HG03342 (cell line): ENCODE data around the gene GNAZ.
A peak's percentile ranks its signal among the peaks of the same experiment; 100 is the strongest.

Experiments used
- ATAC-seq: cut with Tn5 transposase; IDR thresholded peaks from one replicate; pipeline ENCODE4 v1.9.1; 2021; ENCODE audit warnings: mild to moderate bottlenecking, moderate library complexity; ENCODE audit not compliant: unreplicated experiment

Gene GNAZ

DNA sequence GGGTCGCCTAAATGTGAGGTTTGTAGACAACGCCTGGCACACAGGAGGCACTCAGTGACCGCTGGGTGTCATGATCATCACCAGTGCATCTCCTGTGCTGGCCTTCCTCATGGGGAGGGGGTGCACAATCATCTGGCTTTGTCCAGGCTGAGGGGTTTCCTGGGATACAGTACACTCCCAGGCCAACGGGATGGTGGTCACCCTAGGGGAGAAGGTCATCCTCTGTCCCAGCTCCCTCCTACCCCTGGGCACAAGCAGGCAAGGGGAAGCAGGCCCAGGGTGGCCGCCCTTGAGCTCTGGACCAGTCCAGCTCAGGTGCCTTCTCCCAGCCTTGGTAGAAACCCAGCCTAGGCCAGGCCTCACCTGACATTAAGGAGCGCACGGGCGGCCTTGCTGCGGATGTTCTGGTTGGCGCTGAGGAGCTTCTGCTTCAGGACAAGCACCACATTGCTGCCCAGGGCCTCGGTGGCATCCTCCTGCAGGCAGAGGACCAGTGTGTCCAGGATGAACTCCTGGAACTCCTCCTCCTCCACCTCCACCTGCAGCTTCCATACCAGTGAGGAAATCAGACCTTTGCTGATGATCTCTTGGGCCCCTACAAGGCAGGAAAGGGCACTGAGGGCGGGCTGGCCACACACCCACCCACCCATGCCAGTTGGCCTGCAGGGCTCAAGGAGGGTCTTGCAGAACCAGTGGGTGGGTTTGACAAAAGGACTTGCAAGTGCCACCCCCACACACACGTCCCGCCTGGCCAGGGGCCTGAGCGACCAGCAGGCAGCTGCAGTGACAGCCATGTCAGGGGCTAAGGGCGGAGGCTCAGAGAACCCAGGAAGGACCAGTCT, 6.6 kb upstream of the GNAZ start:
- ATAC-seq = no peak

DNA sequence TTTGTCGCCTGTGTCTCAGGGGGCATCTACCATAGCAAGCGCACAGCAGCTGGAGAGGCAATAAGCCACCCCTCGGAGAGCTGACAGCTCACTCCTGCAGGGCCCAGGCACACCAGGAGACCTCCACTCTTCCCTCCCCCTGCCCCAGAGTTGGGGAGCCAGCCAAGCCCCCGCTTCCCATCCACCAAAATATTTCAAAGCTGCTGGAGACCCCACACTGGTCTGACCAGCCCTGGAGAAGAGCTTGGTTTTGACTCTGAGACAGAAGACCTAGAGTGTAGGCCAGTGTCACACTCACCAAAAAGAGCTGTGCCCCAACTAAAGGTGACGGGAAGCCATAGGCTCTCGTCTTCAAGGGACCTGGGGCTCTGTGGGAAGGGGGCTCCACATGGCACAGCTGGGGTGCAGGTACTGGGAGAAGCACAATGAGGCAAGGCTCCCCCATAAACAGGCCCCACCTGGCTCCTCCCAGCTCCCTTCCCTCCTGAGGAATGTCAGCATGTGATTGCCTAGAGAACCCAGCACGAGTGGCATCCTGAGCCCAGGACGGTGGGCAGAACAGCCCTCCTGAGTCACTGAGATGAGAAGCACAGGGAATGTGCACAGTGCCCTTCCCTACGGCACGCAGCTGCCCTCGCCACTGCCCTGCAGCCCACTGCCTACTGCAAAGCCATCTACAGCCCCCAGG, 5.8 kb upstream of the GNAZ start:
- ATAC-seq = no peak

DNA sequence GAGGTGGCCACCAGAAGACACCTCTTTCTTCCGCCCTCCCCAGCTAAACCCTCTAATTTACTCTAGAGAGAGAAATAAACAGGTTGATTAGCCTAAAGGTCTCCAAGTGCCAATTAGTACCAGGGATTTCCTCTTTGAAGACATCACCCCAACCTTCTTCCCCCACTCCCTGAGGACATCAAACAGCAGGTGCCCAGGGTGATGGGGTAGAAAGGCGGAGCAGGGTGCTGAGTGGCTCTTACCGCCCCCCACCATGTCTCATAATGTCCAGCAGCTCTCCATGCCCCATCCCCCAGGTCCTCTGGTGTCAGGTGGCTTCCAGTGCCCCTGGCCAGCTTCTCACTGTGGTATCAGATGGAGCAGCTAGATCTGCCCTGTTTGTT, 5.3 kb upstream of the GNAZ start:
- ATAC-seq = no peak

DNA sequence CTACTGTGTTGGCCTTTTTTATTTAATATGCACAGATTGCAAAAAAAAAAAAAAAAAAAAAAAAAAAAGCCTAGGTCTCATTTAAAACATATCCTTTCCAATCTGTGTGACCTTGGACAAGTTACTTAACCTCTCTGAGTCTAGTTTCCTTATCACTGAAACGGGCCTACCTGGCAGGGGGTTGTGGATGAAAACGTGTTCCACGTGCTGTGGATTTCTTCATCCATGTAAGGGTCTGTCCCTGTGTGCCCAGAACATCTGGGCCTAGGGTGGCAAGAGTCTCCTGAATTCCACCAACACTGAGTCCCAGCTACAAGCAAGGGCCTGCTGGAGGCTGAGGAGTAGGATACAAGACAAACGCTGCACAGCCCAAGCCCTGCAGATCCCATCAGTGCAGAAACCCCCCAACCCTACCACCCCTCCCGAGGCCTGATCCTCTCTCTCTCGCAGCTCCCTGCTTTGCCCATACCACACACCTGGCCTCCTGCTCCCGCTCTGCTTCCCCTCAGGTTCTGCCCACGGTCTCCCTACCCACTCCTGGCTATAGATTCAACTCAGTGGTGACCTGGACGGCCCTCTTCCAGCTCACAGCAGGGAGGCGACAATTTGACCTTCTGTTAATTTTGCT, 4.7 kb upstream of the GNAZ start:
- no peak for ATAC-seq

DNA sequence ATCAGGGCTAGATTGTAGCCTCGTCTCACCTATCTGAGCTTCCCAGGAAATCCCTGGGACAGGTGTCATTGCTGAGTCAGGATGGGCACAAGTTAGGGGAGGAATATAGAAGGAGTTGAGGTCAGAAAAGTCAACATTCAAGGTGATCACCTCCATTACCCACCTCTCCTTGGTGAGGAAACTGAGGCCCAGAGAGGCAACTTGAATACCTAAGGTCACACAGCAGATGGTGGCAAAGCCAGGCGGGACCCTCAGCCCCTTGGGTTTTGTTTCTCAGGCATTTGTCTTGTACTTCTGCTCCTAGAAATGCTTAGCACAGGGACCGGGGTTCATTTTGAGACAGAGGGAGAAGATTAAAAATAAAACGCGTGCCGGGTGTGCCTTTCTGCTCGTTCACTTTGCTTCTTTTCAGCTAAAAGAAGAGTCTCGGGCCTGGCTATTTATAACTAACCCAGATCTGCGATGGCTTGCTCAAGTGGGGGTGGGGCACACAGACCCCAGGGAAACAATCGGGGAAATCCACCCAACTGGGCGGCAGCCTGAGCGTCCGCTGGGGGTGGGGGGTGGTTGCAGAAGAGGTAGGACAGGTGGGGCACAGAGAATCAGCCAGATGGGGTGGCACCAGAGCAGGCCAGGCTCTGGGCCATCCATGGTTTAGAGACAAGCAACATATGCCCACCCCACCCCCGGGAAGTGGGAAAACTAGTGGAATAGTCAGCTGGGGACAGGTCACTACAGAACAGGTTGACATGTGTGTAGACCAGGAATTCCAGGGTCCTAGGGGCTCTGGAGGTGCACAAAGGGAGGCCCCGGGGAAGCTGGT, 3.9 kb upstream of the GNAZ start:
- ATAC-seq = no peak

DNA sequence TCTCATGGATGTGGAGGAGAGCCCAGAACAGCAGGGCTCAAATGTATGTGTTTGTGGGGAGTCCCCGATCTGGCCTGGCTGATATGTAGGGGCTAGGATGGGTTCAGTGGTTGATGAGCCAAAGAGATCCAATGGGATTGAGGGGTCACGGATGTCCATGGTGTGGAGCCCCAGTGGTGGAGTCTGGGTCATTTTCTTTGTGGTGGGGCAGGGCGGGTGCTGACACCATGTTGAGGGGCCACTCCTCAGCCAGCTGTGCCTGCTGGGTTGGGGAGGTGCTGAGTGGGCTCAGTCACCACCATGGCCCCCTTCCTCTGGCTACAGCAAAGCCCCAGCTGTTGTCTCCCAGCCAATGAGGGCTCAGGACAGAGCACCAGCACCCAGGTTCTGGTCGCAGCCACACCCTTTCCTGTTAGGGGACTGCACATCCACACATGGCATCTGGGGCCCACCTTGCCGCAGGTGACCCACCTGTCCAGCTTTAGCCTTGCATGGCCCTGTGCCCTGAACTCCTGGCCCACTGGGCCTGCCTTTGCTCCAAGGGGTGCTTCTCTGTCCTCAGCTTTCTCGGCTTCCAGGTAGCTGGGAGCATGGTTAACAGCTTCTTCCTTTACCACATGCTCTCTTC, 3.2 kb upstream of the GNAZ start:
- ATAC-seq = no peak

DNA sequence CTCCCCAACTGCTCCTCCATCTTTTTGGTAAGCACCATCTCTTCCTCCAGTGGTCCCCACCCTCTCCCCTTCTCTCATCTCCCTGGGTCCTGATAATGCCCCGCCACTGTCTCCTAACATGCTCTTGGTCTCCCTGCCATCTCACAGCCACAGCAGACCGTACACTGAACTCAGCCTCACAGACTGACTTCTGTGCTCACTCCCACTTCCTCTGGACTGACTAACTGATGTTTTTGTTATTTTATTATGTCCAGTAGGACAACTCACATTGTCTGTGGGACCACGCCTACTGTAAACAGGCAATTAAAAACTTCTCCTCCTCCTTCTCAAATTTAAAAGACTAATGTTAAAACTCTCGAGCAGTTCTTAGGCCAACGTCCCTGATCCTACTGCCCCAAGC, 2.6 kb upstream of the GNAZ start:
- no peak for ATAC-seq

DNA sequence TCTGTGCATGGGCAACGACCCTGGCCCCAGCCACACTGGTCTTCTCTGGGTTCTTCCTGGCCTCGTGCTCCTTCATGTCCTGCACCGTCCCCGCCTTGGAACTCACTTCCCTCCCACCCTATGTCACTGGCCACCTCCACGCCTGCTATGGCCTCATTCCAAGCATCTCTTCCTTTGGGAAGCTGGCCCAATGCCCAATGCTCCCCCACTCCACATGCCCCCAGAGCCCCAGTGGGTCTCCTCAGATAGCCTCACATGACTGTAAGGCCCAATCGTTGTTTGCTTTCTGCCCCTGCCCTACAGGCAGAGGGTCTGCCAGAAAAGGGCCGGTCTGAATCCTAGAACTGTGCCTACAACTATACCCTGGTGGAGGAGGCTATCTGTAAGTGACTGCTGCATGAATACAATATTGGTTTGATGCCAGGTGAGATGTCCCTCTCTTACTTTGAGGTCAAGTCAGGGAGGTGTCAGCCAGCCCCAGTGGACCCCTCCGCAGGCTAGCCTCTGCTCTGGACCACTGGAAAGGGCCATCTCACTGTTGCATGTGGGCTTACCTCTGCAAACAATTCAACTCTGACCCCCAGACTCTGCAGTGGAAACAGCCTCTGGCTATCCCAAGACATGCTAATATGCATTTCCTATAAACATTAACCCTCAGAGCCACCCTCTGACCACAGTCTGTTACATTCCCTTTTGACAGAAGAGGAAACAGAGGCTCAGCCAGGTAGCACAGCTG, 2.1 kb upstream of the GNAZ start:
- no peak for ATAC-seq

DNA sequence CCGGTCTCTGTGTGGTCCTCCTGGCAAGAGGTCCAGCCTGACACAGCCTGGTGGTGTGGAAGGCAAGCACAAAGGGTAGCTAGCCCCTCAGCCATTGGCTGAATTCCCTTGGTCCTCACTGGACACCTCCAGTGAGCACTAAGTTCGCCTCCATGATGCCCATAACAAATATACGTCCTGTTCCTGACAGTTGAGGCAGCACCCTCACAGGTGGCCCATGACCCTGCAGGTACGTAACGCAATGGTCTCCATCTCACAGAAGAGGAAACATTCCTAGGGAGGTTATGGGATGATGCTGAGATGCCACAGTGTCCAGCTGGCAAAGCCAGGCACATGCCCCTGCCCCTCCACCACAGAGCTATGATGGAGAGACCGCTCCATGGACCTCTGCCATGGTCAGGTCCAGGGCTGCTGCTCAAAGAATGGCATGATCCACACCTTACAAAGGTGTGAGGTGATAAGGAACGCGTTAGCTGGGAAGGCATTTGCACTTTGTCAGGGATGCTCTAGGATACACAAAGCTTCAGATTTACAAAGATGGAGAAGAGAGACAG, 1.4 kb upstream of the GNAZ start:
- ATAC-seq = no peak

DNA sequence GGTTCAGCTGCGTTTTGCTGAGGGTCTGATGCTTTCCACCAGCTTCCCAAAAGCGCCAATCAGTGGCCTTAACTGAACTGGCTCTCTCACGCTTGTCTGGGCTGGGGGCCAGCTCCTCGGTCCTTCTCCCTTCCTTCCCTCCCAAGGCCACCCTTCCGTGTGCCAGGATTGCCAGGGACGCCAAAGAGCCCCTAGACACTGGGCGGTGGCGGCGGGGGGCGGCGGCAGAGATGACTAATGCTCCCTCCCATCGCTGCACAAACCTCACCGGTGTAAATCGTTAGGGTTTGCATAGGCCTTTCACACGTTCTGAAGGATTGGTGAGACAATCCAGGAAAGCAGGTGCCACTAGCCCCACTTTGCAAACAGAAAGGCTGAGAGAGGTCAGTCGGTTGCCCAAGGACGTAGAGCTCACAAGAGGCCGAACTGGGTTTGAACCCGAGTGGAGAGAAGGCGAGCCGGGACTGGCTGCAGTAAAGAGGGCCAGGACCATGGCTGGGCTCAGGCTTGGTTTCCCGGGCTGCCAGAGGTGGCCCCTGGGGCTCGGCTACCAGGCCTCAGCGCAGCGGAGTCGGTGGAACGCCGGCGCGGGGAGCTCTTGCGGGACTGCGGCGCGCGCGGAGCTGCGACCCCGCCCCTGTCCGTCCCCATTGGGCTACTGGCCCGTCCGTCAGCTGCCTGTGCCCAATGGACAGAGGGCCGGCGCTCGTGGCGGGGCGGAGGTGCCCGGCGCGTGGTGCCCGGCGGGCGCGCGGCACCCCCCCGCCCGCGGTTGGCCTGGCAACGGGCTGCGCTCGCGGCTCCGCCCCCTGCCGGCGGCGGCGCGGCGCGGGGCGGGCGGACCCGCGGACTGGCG, 589 bp upstream of the GNAZ start:
- peak; percentile 72 for ATAC-seq

DNA sequence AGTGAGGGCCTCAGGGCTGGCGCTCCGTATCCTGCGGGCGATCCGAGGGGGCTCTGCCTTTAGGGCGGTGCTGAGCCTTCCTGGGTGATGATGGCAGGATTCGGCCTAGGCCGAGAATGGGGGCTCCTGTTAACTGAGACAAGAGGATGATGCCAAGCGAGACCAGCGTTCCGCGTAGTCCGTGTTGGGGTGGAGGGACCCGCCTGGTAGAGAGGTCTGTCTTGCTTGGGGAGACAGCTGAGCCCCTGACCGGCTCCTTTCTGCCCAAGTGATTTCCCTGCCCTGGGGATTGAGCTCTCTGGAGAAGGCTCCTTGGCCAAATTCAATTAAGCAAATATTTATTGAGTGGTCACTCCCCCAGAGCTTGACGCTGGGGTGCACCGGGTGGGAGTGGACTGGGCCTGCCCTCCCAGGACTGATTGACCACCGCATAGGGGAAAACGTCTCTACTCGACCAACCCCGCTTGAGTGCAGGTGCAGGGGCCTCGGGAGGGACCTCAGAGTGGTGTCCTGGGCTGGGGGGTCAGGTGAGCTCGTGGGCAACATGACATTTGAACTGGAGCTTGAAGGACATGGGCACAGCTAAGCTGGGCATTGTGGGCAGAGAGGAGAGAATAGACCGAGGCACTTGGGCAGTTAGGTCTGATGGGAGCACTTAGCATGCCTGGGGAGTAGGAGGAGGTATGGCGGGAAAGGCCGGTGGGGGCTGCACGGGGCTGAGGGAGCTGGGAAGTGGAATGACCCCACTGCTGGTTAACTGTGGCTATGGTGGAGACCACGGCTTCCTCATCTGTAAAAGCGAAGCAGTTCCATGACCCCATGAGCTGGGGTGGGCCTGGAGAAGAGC, 1.1 kb downstream of the GNAZ start:
- ATAC-seq = no peak

DNA sequence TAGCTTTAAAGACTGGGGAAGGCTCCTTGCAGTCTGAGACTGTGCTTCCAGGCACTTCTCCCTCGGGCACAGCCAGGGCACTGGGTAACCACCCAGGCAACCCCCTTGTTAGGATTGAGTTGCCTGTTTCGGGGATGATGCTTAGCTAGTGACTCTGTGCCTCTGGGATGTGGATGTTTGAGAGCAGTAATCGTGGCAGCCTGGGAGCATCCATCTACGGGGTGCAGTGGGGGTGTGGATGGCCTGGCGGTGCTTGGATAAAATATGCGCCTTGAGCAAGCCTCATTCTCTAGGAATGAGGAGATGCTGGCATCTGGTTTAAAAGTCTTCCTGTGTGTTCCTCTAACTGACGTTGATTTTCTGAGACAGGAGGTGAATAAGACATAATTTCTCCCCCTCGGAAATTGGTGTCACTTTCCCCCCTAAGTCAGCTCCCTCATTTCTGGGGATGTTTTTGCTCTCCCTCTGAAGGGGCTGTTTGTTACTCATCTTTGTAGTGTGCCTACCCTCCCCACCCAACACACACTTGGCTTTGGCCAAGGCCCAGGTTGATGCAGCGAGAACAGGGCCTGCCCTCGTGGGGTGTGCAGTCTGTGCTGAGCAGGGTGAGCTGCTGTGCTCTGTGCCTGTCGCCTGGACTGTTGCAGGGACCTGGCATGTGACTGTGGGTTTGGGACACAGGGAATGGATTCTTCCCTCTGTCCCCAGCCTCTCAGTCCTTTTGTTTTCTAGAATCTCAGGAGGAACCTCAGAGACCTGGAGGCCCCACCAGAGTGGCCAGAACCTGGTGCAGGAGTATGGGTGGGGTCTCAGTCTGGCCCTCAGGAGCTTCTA, 2.0 kb downstream of the GNAZ start:
- no peak for ATAC-seq

DNA sequence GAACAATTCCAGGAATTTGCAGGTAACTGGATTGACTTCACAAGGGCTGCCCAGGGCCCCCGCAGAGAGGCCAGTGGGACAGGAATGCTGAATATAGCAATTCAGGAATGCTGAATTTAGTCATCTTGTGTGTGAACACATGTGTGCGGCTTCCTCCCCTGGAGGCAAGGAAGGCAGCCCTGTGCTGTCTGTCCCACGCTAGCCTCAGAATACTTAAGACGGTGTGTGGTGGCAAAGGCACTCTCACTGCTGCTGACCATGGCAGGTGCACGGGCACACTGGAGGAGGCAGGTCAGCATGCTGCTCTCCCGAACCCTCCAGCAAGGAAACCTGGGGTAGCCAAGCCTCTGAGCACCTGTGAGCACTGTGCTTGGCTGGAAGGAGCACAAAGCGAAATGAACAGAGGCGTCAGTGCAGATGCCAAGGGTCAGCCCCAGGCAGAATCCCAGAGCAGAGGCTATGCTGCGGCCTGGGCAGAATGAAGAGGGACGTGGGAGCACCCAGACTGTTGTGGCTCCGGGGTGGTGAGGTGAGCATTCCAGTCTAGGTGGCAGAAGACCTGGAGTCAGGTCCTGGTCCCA, 2.7 kb downstream of the GNAZ start:
- no peak for ATAC-seq

DNA sequence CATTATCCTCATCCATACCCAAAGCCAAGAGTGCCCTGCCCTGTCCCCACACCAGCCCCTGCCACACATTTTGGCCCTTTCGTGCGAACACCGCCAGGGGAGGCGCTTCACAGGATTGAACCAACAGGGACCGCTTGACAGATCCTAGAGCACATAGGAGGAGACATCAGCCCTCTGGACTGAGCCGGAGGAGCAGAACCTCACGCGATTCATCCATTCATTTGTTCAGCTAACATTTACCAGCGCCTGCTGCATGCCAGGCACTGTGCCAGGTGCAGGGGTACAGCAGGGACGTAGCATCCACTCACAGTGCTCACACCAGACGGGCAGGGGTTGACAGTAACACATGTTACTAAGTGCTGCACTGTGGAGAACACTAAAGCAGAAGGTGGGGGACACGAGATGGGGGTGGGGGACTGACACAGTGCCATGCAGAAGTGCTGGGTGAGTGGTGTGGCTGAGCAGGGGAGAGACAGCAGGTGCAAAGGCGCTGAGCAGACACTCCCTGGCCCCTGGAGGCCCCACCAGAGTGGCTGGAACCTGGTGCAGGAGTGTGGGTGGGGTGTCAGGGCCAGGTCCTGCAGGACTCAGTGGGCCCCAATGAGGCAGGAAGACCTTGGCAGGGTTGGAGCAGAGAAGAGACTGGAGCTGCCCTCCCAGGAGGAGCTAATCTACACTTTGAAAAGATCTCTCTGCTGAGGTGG, 3.4 kb downstream of the GNAZ start:
- ATAC-seq = no peak

DNA sequence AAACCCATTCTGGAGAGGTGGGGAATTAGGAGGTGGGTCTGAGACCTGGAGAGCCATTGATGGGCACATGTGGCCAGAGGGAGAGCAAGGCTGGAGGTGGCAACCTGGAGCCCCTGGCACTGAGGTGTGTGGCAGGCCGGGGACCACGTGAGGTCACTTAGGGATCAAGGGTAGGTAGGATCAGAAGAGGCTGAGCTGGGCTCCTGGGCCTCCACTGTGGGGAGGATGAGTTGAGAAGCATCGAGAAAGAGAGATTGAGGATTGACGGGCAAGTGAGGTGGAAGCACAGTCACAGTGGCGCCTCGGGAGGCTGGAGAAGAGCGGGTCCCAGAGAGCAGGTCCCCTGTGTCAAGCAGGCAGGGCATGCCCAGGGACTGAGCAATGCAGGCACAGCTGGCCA, 4.1 kb downstream of the GNAZ start:
- no peak for ATAC-seq

DNA sequence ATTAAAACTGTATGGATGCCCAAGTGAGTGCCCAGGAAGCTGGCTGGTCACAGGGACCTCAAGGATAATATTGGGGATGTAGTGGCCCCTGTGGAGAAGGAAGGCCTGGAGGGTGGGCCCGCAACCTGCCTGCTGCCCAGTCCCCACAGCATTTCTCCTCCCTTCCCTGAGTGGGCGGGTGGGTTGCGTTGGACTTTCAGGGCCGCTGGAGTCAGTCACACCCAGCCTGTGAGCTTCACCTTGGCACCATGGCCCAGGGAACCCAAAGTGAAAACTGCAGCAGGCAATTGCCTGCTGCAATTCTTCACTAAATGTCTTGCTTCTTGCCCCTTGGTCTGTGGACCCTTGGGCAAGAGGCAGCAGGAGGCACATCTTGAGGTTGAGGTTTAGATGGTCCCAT, 4.7 kb downstream of the GNAZ start:
- no peak for ATAC-seq
